Activated T-helper 9 cell treated with anti-CD3 and anti-CD28 coated beads, Interleukin-2, amount 50 U/mL, for 16 hours (primary cell): Measurements from ENCODE around the gene PNLIP.

Experiments used
- DNase-seq: peaks from one replicate; pipeline ENCODE4 v3.0.0-alpha.2; 2020; ENCODE audit warnings: low read depth

PNLIP gene

GRCh38 chr10:116545756-116546155 is at the start of gene PNLIP:
Gene PNLIP, plus strand, starts transcription at chr10:116545931. Its CDS starts 162 bp downstream, at chr10:116546093.
- no peak for DNase-seq

- DNase-seq: no peak
These were observed 40.9 kb upstream of the PNLIP start for GRCh38 chr10:116504786-116505185.

GRCh38 chr10:116510565-116510964 is 35.2 kb upstream of the PNLIP start:
- no peak for DNase-seq

- DNase-seq: no peak
These were observed 34.4 kb upstream of the PNLIP start for GRCh38 chr10:116511365-116511764.

GRCh38 chr10:116521424-116522290 is 24.1 kb upstream of the PNLIP start:
- DNase-seq: no peak

GRCh38 chr10:116522803-116523381 is 22.8 kb upstream of the PNLIP start:
- no peak for DNase-seq

- no peak for DNase-seq
These were observed 21.0 kb upstream of the PNLIP start for GRCh38 chr10:116524736-116525135.

GRCh38 chr10:116526219-116526618 is 19.5 kb upstream of the PNLIP start:
- DNase-seq: no peak

GRCh38 chr10:116536810-116537209 is 8.9 kb upstream of the PNLIP start:
- no peak for DNase-seq

GRCh38 chr10:116538456-116538855 is 7.3 kb upstream of the PNLIP start:
- no peak for DNase-seq

- DNase-seq: no peak
These were observed 6.7 kb upstream of the PNLIP start for GRCh38 chr10:116538992-116539391.

- no peak for DNase-seq
These were observed 4.9 kb upstream of the PNLIP start for GRCh38 chr10:116540814-116541213.

GRCh38 chr10:116542007-116542677 is 3.6 kb upstream of the PNLIP start:
- DNase-seq: no peak

GRCh38 chr10:116545122-116545521 is 609 bp upstream of the PNLIP start:
- DNase-seq: no peak

- DNase-seq: no peak
These were observed 2.6 kb downstream of the PNLIP start for GRCh38 chr10:116548301-116548700.

GRCh38 chr10:116553378-116553980 is 7.7 kb downstream of the PNLIP start:
- DNase-seq: no peak

- no peak for DNase-seq
These were observed 8.9 kb downstream of the PNLIP start for GRCh38 chr10:116554628-116555027.

GRCh38 chr10:116555880-116556279 is 10.1 kb downstream of the PNLIP start:
- DNase-seq: no peak

- DNase-seq: no peak
These were observed 11.7 kb downstream of the PNLIP start for GRCh38 chr10:116557305-116557880.

GRCh38 chr10:116565534-116565933 is 19.8 kb downstream of the PNLIP start:
- DNase-seq: no peak

GRCh38 chr10:116566932-116567331 is 21.2 kb downstream of the PNLIP start:
- DNase-seq: no peak

GRCh38 chr10:116567335-116567734 is 21.6 kb downstream of the PNLIP start:
- no peak for DNase-seq
